ENCODE results near the gene POLR2M. TPM values are rescaled to one million over a fixed set of nuclear protein-coding genes. Genes with fewer than 3 reads are reported as not detected.

The POLR2M gene
- polyA plus RNA-seq, 1 donor from 2014 or later, result 204 TPM

GRCh38 chr15:57705746-57706404 is 639 bp upstream of the POLR2M start:
- H3K27ac ChIP-seq (ENCODE audit: low read length), result peak overlapping the region; percentile 91
- H3K9me2 ChIP-seq (ENCODE audit: insufficient read depth, low read length), result no peaks in the 10 kb centered on the region
- no peaks in the 10 kb centered on the region for H3K9me3 ChIP-seq (ENCODE audit: low read length)
- H4K20me1 ChIP-seq (ENCODE audit: insufficient read depth), result no peaks in the 10 kb centered on the region
- TF ChIP-seq EZH2 (IDR thresholded peaks at IDR 0.05; ENCODE audit: borderline replicate concordance, insufficient read depth, low read length, poor library complexity, severe bottlenecking), result no peak
- no peak for TF ChIP-seq CTCF (IDR thresholded peaks at IDR 0.05; ENCODE audit: poor library complexity, severe bottlenecking)
- TF ChIP-seq, protein P1, sequence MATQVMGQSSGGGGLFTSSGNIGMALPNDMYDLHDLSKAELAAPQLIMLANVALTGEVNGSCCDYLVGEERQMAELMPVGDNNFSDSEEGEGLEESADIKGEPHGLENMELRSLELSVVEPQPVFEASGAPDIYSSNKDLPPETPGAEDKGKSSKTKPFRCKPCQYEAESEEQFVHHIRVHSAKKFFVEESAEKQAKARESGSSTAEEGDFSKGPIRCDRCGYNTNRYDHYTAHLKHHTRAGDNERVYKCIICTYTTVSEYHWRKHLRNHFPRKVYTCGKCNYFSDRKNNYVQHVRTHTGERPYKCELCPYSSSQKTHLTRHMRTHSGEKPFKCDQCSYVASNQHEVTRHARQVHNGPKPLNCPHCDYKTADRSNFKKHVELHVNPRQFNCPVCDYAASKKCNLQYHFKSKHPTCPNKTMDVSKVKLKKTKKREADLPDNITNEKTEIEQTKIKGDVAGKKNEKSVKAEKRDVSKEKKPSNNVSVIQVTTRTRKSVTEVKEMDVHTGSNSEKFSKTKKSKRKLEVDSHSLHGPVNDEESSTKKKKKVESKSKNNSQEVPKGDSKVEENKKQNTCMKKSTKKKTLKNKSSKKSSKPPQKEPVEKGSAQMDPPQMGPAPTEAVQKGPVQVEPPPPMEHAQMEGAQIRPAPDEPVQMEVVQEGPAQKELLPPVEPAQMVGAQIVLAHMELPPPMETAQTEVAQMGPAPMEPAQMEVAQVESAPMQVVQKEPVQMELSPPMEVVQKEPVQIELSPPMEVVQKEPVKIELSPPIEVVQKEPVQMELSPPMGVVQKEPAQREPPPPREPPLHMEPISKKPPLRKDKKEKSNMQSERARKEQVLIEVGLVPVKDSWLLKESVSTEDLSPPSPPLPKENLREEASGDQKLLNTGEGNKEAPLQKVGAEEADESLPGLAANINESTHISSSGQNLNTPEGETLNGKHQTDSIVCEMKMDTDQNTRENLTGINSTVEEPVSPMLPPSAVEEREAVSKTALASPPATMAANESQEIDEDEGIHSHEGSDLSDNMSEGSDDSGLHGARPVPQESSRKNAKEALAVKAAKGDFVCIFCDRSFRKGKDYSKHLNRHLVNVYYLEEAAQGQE (IDR thresholded peaks at IDR 0.05; ENCODE audit: borderline replicate concordance), result no peak
- no peak for TF ChIP-seq POLR2AphosphoS5 (IDR thresholded peaks at IDR 0.05)
- TF ChIP-seq SMC3 (conservative IDR thresholded peaks at IDR 0.05; ENCODE audit: poor library complexity), result no peak
- TF ChIP-seq EP300 (conservative IDR thresholded peaks at IDR 0.05; ENCODE audit: poor library complexity, severe bottlenecking), result no peak
- no peak for TF ChIP-seq MXI1 (conservative IDR thresholded peaks at IDR 0.05; ENCODE audit: poor library complexity, severe bottlenecking)
- H3K79me2 ChIP-seq (replicated peaks; ENCODE audit: insufficient read depth, low read length), result peaks cover 22% of the 10 kb centered on the region
- no peaks in the 10 kb centered on the region for H3K27me3 ChIP-seq (ENCODE audit: insufficient read depth, low read depth, low read length)
- H3K4me3 ChIP-seq (ENCODE audit: low read length), result peak overlapping the region; percentile 93
- no peaks in the 10 kb centered on the region for H3K36me3 ChIP-seq (ENCODE audit: insufficient read depth, low read length)
- H3K9ac ChIP-seq (ENCODE audit: low read length), result peak overlapping the region; percentile 86
- no peaks in the 10 kb centered on the region for H3F3A ChIP-seq (ENCODE audit: insufficient read depth, low read length, poor library complexity, severe bottlenecking)
- H3K4me2 ChIP-seq (ENCODE audit: low read length), result peak overlapping the region; percentile 34
- peak overlapping the region; percentile 100 for H2AFZ ChIP-seq (ENCODE audit: low read depth, low read length)

GRCh38 chr15:57708047-57708446 is 1.5 kb downstream of the POLR2M start:
- no peak for TF ChIP-seq EZH2 (IDR thresholded peaks at IDR 0.05; ENCODE audit: borderline replicate concordance, insufficient read depth, low read length, poor library complexity, severe bottlenecking)
- Histone ChIP-seq H3K79me2 (replicated peaks; ENCODE audit: insufficient read depth, low read length) (peaks cover 22% of the 10 kb centered on the region), H3K9ac (ENCODE audit: low read length) (no peak overlapping the region), H3F3A (ENCODE audit: insufficient read depth, low read length, poor library complexity, severe bottlenecking) (no peaks in the 10 kb centered on the region), H3K27ac (ENCODE audit: low read length) (no peak overlapping the region), H3K9me2 (ENCODE audit: insufficient read depth, low read length) (no peaks in the 10 kb centered on the region), H2AFZ (ENCODE audit: low read depth, low read length) (no peak overlapping the region), H3K4me2 (ENCODE audit: low read length) (peak overlapping the region; percentile 94), H3K27me3 (ENCODE audit: insufficient read depth, low read depth, low read length) (no peaks in the 10 kb centered on the region), H3K36me3 (ENCODE audit: insufficient read depth, low read length) (peaks cover 11% of the 10 kb centered on the region), H3K4me3 (ENCODE audit: low read length) (peak overlapping the region; percentile 93), H4K20me1 (ENCODE audit: insufficient read depth) (no peaks in the 10 kb centered on the region), H3K9me3 (ENCODE audit: low read length) (no peaks in the 10 kb centered on the region)

- H3K9me3 ChIP-seq (ENCODE audit: low read length), result no peaks in the 10 kb centered on the region
- H3K79me2 ChIP-seq (replicated peaks; ENCODE audit: insufficient read depth, low read length), result no peaks in the 10 kb centered on the region
- no peaks in the 10 kb centered on the region for H3F3A ChIP-seq (ENCODE audit: insufficient read depth, low read length, poor library complexity, severe bottlenecking)
- no peak overlapping the region for H3K4me2 ChIP-seq (ENCODE audit: low read length)
- no peaks in the 10 kb centered on the region for H3K27me3 ChIP-seq (ENCODE audit: insufficient read depth, low read depth, low read length)
- no peak for TF ChIP-seq CTCF (IDR thresholded peaks at IDR 0.05; ENCODE audit: poor library complexity, severe bottlenecking)
- TF ChIP-seq SMC3 (conservative IDR thresholded peaks at IDR 0.05; ENCODE audit: poor library complexity), result no peak
- TF ChIP-seq TAF1 (IDR thresholded peaks at IDR 0.05; ENCODE audit: low read depth), result no peak
- no peak for TF ChIP-seq RAD21 (conservative IDR thresholded peaks at IDR 0.05)
- no peak overlapping the region for H3K9ac ChIP-seq (ENCODE audit: low read length)
- H3K4me3 ChIP-seq (ENCODE audit: low read length), result no peak overlapping the region
- no peaks in the 10 kb centered on the region for H4K20me1 ChIP-seq (ENCODE audit: insufficient read depth)
- H2AFZ ChIP-seq (ENCODE audit: low read depth, low read length), result no peak overlapping the region
- no peak overlapping the region for H3K27ac ChIP-seq (ENCODE audit: low read length)
- no peaks in the 10 kb centered on the region for H3K9me2 ChIP-seq (ENCODE audit: insufficient read depth, low read length)
- no peaks in the 10 kb centered on the region for H3K36me3 ChIP-seq (ENCODE audit: insufficient read depth, low read length)
Observed at GRCh38 chr15:57718309-57718708, 11.8 kb downstream of the POLR2M start.
